A549 (cell line): Measurements from ENCODE around the gene RAB41. TPM values are rescaled to one million over a fixed set of nuclear protein-coding genes. Genes with fewer than 3 reads are reported as not detected.
"Not testable (repeated sequence)": the region's sequence is repeated elsewhere in the genome, so short reads cannot be mapped to it uniquely, and the experiment has no call there.

Experiments
- ATAC-seq, 2 experiments: fragments of 200-7000 bp in 1 of 2; fragments of >200 bp in 1 of 2; cut with Nextera tagmentation in 1 of 2; cut with Tn5 transposase in 1 of 2; 3 replicates each; pipeline versions ENCODE4 v1.8.0 to v1.9.1; 2018 to 2020; ENCODE audit warnings: mild to moderate bottlenecking in 1 of 2, moderate library complexity in 1 of 2
- CTCF ChIA-PET: fragments of 300-600 bp; sonication (Branson Sonifier 250); formaldehyde crosslinking; extraction: SDS; loops from one replicate; lab custom pipeline; 2021; ENCODE audit warnings: antibody characterized with exemption, inconsistent platforms; lab: Yijun Ruan, JAX
- POLR2A ChIA-PET: fragments of 350-600 bp; formaldehyde crosslinking; extraction: SDS; loops from one replicate; lab custom pipeline; 2021; ENCODE audit warnings: antibody characterized with exemption, inconsistent platforms; lab: Yijun Ruan, JAX
- DNase-seq, 2 experiments: peaks; one replicate each; pipeline versions ENCODE4 v3.0.0 to v3.0.0-alpha.2; 2011 to 2016; ENCODE audit warnings: low read depth in 1 of 2, low spot score in 1 of 2
- FAIRE-seq: peaks from 2 replicates; lab custom pipeline; 2011; peaks lifted over from hg19 to GRCh38; lab: Jason Lieb, UNC
- H3K27ac ChIP-seq, 2 experiments: fragments of >200 bp; sonication (Bioruptor Twin); formaldehyde crosslinking; 3 replicates each; pipeline ENCODE4 v1.5.1; 2016 to 2017
- H3K4me1 ChIP-seq: fragments of >200 bp; sonication (Bioruptor Twin); formaldehyde crosslinking; 3 replicates; pipeline ENCODE4 v1.6.1; 2016
- H3K4me2 ChIP-seq: fragments of >200 bp; sonication (Bioruptor Twin); formaldehyde crosslinking; 3 replicates; pipeline ENCODE4 v1.6.1; 2016
- H3K4me3 ChIP-seq: fragments of >200 bp; sonication (Bioruptor Twin); formaldehyde crosslinking; 3 replicates; pipeline ENCODE4 v1.5.1; 2016
- H3K9me3 ChIP-seq: fragments of >200 bp; sonication (Bioruptor Twin); formaldehyde crosslinking; 3 replicates; pipeline ENCODE4 v1.6.1; 2016
- CEBPB ChIP-seq, 2 experiments: fragments of >200 bp in 1 of 2; sonication (Bioruptor Twin) in 1 of 2; formaldehyde crosslinking in 1 of 2; IDR thresholded peaks; 2 replicates each; pipeline ENCODE4 v1.6.1; 2012 to 2016
- CHD2 ChIP-seq: fragments of 150-350 bp; IDR thresholded peaks from 2 replicates; pipeline ENCODE4 v1.6.1; 2014; ENCODE audit warnings: low read length; ENCODE audit not compliant: partially characterized antibody
- CHD4 ChIP-seq: fragments of 200-600 bp; sonication (generic); IDR thresholded peaks from 2 replicates; pipeline ENCODE4 v1.6.1; 2016; ENCODE audit warnings: antibody characterized with exemption, mild to moderate bottlenecking, borderline replicate concordance
- CTCF ChIP-seq: fragments of >200 bp; sonication (Bioruptor Twin); formaldehyde crosslinking; IDR thresholded peaks from 3 replicates; pipeline ENCODE4 v1.5.1; 2016
- EHF ChIP-seq: fragments of 250-450 bp; sonication (Bioruptor Pico); IDR thresholded peaks from 2 replicates; pipeline ENCODE4 v1.5.0; 2020; ENCODE audit warnings: mild to moderate bottlenecking
- FOSB ChIP-seq: fragments of 250-450 bp; sonication (Bioruptor Pico); IDR thresholded peaks from 2 replicates; pipeline ENCODE4 v1.5.0; 2020; ENCODE audit warnings: mild to moderate bottlenecking, moderate library complexity
- FOSL2 ChIP-seq, 2 experiments: fragments of 450-650 bp in 1 of 2; fragments of >200 bp in 1 of 2; sonication (Bioruptor Twin) in 1 of 2; formaldehyde crosslinking; IDR thresholded peaks; 2 replicates each; pipeline versions ENCODE4 v1.5.0 to v1.6.1; 2016 to 2020; ENCODE audit warnings: mild to moderate bottlenecking in 1 of 2, moderate library complexity in 1 of 2
- HEYL ChIP-seq: fragments of 250-450 bp; sonication (Bioruptor Pico); IDR thresholded peaks from 2 replicates; pipeline ENCODE4 v1.8.0; 2021; ENCODE audit warnings: mild to moderate bottlenecking, moderate library complexity
- HOXB13 ChIP-seq: fragments of 250-450 bp; sonication (Bioruptor Pico); IDR thresholded peaks from 2 replicates; pipeline ENCODE4 v1.5.0; 2020; ENCODE audit warnings: low read depth, mild to moderate bottlenecking, moderate library complexity
- HOXB5 ChIP-seq: fragments of 250-450 bp; sonication (Bioruptor Pico); IDR thresholded peaks from 2 replicates; pipeline ENCODE4 v1.5.0; 2020; ENCODE audit warnings: mild to moderate bottlenecking, moderate library complexity
- JUN ChIP-seq, 2 experiments: fragments of >200 bp; sonication (Bioruptor Twin); formaldehyde crosslinking; IDR thresholded peaks; 2 replicates in 1 of 2; 3 replicates in 1 of 2; pipeline ENCODE4 v1.6.1; 2016 to 2017
- JUNB ChIP-seq: fragments of >200 bp; sonication (Bioruptor Twin); formaldehyde crosslinking; IDR thresholded peaks from 2 replicates; pipeline ENCODE4 v1.6.1; 2016
- KDM1A ChIP-seq: fragments of 200-600 bp; sonication (generic); IDR thresholded peaks from 2 replicates; pipeline ENCODE4 v1.6.1; 2016; ENCODE audit warnings: low read depth, mild to moderate bottlenecking
- NPAS2 ChIP-seq: fragments of 250-450 bp; sonication (Bioruptor Pico); IDR thresholded peaks from 2 replicates; pipeline ENCODE4 v1.8.0; 2022; ENCODE audit warnings: mild to moderate bottlenecking, moderate library complexity, borderline replicate concordance
- NR3C1 ChIP-seq: fragments of >200 bp; sonication (Bioruptor Twin); formaldehyde crosslinking; IDR thresholded peaks from 3 replicates; pipeline ENCODE4 v1.6.1; 2017
- PBX3 ChIP-seq: IDR thresholded peaks from 2 replicates; pipeline ENCODE4 v1.6.1; 2012
- PHF8 ChIP-seq: fragments of 200-600 bp; sonication (generic); IDR thresholded peaks from 2 replicates; pipeline ENCODE4 v1.6.1; 2016; ENCODE audit warnings: low read depth, mild to moderate bottlenecking, antibody characterized with exemption, moderate library complexity, borderline replicate concordance
- POLR2AphosphoS2 ChIP-seq: conservative IDR thresholded peaks from 2 replicates; pipeline ENCODE4 v1.6.1; 2012; ENCODE audit warnings: low read length, improper control_type of control experiment, inconsistent platforms
- RNF2 ChIP-seq: fragments of 200-600 bp; sonication (generic); IDR thresholded peaks from 2 replicates; pipeline ENCODE4 v1.6.1; 2016; ENCODE audit warnings: low read depth, mild to moderate bottlenecking, antibody characterized with exemption, moderate library complexity, borderline replicate concordance
- SMC3 ChIP-seq: fragments of >200 bp; sonication (Bioruptor Twin); formaldehyde crosslinking; IDR thresholded peaks from 3 replicates; pipeline ENCODE4 v1.6.1; 2018; ENCODE audit warnings: inconsistent platforms
- SREBF2 ChIP-seq: fragments of 450-650 bp; IDR thresholded peaks from 2 replicates; pipeline ENCODE4 v1.6.1; 2014; ENCODE audit warnings: mild to moderate bottlenecking, moderate library complexity
- USF2 ChIP-seq: fragments of 450-650 bp; IDR thresholded peaks from 2 replicates; pipeline ENCODE4 v1.6.1; 2014; ENCODE audit warnings: antibody characterized with exemption
- ZC3H11A ChIP-seq: fragments of 450-650 bp; IDR thresholded peaks from 2 replicates; pipeline ENCODE4 v1.6.1; 2014; ENCODE audit warnings: antibody characterized with exemption, mild to moderate bottlenecking
- ZNF302 ChIP-seq: fragments of 250-450 bp; sonication (Bioruptor Pico); IDR thresholded peaks from 2 replicates; pipeline ENCODE4 v1.9.0; 2021; ENCODE audit warnings: inconsistent platforms, mild to moderate bottlenecking, moderate library complexity
- ZSCAN20 ChIP-seq: fragments of 250-450 bp; sonication (Bioruptor Pico); IDR thresholded peaks from 2 replicates; pipeline ENCODE4 v1.8.0; 2022; ENCODE audit warnings: mild to moderate bottlenecking, moderate library complexity
- WGBS: methylation state at CpG from one replicate; pipeline ENCODE4 v1.1.6; 2017; ENCODE audit errors: missing lambda C conversion rate; 5-methylcytosine and 5-hydroxymethylcytosine counted together
- polyA plus RNA-seq, 4 experiments: library from polyadenylated mRNA; depleted of rRNA in 3 of 4; stranded (reverse); fragments of >200 nt; fragmentation: RNase III in 1 of 4; extraction: RNeasy Plus Mini Kit Qiagen cat#74134 plus additional on column Dnase treatment in 1 of 4; gene quantifications; 2 replicates in 3 of 4; 3 replicates in 1 of 4; pipeline ENCODE4 v1.2.3, GENCODE V29; 2011 to 2017
- TF ChIP-seq, protein P1 (sequence below): IDR thresholded peaks from 2 replicates; pipeline ENCODE4 v1.6.1; 2012; ENCODE audit warnings: low read depth, borderline replicate concordance
- TF ChIP-seq, protein P2 (sequence below): fragments of >200 bp; sonication (Bioruptor Twin); formaldehyde crosslinking; IDR thresholded peaks from 2 replicates; pipeline ENCODE4 v1.6.1; 2016
- TF ChIP-seq, protein P3 (sequence below): IDR thresholded peaks from 2 replicates; pipeline ENCODE4 v1.6.1; 2012

Gene RAB41
- polyA plus RNA-seq, 2 of the 4 experiments (the other 2 are of a cell fraction), result not detected

- Histone ChIP-seq H3K9me3 (no peaks in the 10 kb centered on the region), H3K27ac (no peak within 1 kb of the TSS), H3K4me1 (no peaks in the 10 kb centered on the region), H3K4me3 (no peak within 1 kb of the TSS), H3K4me2 (no peak within 1 kb of the TSS)
- ChIA-PET CTCF (no interaction called here), POLR2A (no interaction called here)
- no peak for FAIRE-seq
- DNase-seq, result no peak
- WGBS, result 25% methylated on average over 1 of the region's 3 CpGs
- no peak for ATAC-seq
- TF ChIP-seq JUNB (no peak), POLR2AphosphoS2 (no peak), ZSCAN20 (CRISPR knock-in tag) (no peak), EHF (CRISPR knock-in tag) (no peak), HEYL (CRISPR knock-in tag) (no peak)
- TF ChIP-seq, protein P1, sequence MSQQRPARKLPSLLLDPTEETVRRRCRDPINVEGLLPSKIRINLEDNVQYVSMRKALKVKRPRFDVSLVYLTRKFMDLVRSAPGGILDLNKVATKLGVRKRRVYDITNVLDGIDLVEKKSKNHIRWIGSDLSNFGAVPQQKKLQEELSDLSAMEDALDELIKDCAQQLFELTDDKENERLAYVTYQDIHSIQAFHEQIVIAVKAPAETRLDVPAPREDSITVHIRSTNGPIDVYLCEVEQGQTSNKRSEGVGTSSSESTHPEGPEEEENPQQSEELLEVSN, result no peak
Observed at GRCh38 chrX:70234355-70234754, 47.6 kb upstream of the RAB41 start, which contains the start of gene AWAT1. AWAT1 (plus strand) TSS chrX:70234655; CDS start chrX:70234696, 41 bp downstream.

- WGBS, result 100% methylated on average over 1 of the region's 1 CpG
- TF ChIP-seq RNF2, result no peak
- no peak for TF ChIP-seq CTCF
- TF ChIP-seq PBX3, result no peak
- no peak for TF ChIP-seq PHF8
- no peak for TF ChIP-seq SREBF2
- TF ChIP-seq USF2, result no peak
- TF ChIP-seq KDM1A, result no peak
- no peak for TF ChIP-seq JUN (IDR thresholded peaks at IDR 0.05)
- no peak for TF ChIP-seq CEBPB (IDR thresholded peaks at IDR 0.05)
- TF ChIP-seq SMC3, result no peak
- TF ChIP-seq ZC3H11A, result no peak
- no peak for TF ChIP-seq HOXB13
- TF ChIP-seq, protein P2, sequence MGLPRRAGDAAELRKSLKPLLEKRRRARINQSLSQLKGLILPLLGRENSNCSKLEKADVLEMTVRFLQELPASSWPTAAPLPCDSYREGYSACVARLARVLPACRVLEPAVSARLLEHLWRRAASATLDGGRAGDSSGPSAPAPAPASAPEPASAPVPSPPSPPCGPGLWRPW, result no peak
- no peak for TF ChIP-seq FOSL2 (IDR thresholded peaks at IDR 0.05)
- no peak for TF ChIP-seq FOSL2 (CRISPR knock-in tag; IDR thresholded peaks at IDR 0.05)
- TF ChIP-seq NR3C1, result no peak
- H3K4me3 ChIP-seq, result no peak overlapping the region
- no peak overlapping the region for H3K4me2 ChIP-seq
- ATAC-seq (no peak), FAIRE-seq (no peak), DNase-seq (no peak)
- CTCF ChIA-PET, result no interaction called here
- H3K4me1 ChIP-seq, result no peaks in the 10 kb centered on the region
- H3K27ac ChIP-seq, result no peak overlapping the region
- POLR2A ChIA-PET, result no interaction called here
- H3K9me3 ChIP-seq, result no peaks in the 10 kb centered on the region
Observed at GRCh38 chrX:70240751-70241150, 41.2 kb upstream of the RAB41 start.

GRCh38 chrX:70241501-70241900 is 40.5 kb upstream of the RAB41 start:
- TF ChIP-seq SREBF2 (no peak), HOXB5 (CRISPR knock-in tag) (no peak), ZNF302 (CRISPR knock-in tag) (no peak), NPAS2 (CRISPR knock-in tag) (no peak), FOSL2 (IDR thresholded peaks at IDR 0.05) (no peak), FOSL2 (CRISPR knock-in tag; IDR thresholded peaks at IDR 0.05) (no peak), CHD2 (no peak), JUNB (no peak), HEYL (CRISPR knock-in tag) (no peak), FOSB (CRISPR knock-in tag) (no peak), JUN (IDR thresholded peaks at IDR 0.05) (no peak), KDM1A (no peak), CHD4 (no peak)
- TF ChIP-seq, protein P3, sequence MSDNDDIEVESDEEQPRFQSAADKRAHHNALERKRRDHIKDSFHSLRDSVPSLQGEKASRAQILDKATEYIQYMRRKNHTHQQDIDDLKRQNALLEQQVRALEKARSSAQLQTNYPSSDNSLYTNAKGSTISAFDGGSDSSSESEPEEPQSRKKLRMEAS, result no peak
- CTCF ChIA-PET, result no interaction called here
- 50% methylated on average over 2 of the region's 2 CpGs for WGBS
- H3K27ac ChIP-seq, result no peak overlapping the region
- H3K4me2 ChIP-seq, result no peak overlapping the region
- DNase-seq, result no peak
- no peak for ATAC-seq
- POLR2A ChIA-PET, result no interaction called here
- H3K4me3 ChIP-seq, result no peak overlapping the region
- no peaks in the 10 kb centered on the region for H3K9me3 ChIP-seq
- no peaks in the 10 kb centered on the region for H3K4me1 ChIP-seq
- FAIRE-seq, result no peak

GRCh38 chrX:70243601-70244000 is 38.4 kb upstream of the RAB41 start:
- ATAC-seq, H3K4me3 ChIP-seq, POLR2A ChIA-PET, H3K4me1 ChIP-seq, H3K4me2 ChIP-seq, DNase-seq, FAIRE-seq, H3K27ac ChIP-seq, CTCF ChIA-PET, H3K9me3 ChIP-seq: not testable (repeated sequence)
- 31% methylated on average over 4 of the region's 5 CpGs for WGBS
